H7 (cell line): ENCODE measurements around the gene SPTBN1. TPM values are rescaled to one million over a fixed set of nuclear protein-coding genes. Genes with fewer than 3 reads are reported as not detected.

Experiments
- DNase-seq: peaks from one replicate; pipeline ENCODE4 v3.0.0; 2012
- H3K27me3 ChIP-seq: 2 replicates; pipeline ENCODE4 v1.6.0; 2011; ENCODE audit warnings: mild to moderate bottlenecking, low read length; ENCODE audit not compliant: control insufficient read depth, insufficient read depth
- H3K36me3 ChIP-seq: replicated peaks from 2 replicates; pipeline ENCODE4 v1.5.1; 2011; ENCODE audit warnings: low read length; ENCODE audit not compliant: control insufficient read depth, insufficient read depth
- H3K4me3 ChIP-seq: 2 replicates; pipeline ENCODE4 v1.5.1; 2011; ENCODE audit warnings: low read depth, mild to moderate bottlenecking, control low read depth, low read length, moderate library complexity; ENCODE audit not compliant: insufficient read depth
- total RNA-seq: library from RNA; depleted of rRNA; stranded (reverse); fragments of >200 nt; shearing (Covaris generic); gene quantifications from 2 replicates; pipeline ENCODE4 v1.2.3, GENCODE V29; 2014

SPTBN1 gene
- total RNA-seq, 1 experiment from 2014 or later, result 100 TPM

- DNase-seq, result no peak
- Histone ChIP-seq H3K27me3 (no peaks in the 10 kb centered on the region), H3K4me3 (no peak overlapping the region), H3K36me3 (no peaks in the 10 kb centered on the region)
These were observed 91.0 kb downstream of the SPTBN1 start for GRCh38 chr2:54546923-54547720.

DNA sequence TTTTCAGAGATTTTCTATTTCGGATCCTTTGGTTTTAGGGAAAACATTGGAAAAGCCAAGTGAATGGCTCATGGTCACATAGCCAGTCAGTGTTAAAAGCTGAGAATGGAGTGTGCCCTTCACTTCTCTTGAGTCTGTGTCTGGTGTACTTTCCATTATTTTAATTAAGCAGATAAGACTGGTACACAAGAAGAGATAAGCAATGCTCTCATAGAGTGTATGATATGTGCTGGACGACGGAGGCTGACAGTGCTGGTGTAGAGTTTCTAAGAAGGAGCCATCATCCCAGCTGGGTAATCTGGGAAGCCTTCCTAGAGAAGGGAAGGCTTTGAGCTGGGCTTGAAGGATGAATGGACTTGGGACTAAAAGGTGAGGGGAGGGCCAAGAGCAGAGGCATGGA, 93.3 kb downstream of the SPTBN1 start:
- Histone ChIP-seq H3K27me3 (no peaks in the 10 kb centered on the region), H3K4me3 (no peak overlapping the region), H3K36me3 (no peaks in the 10 kb centered on the region)
- DNase-seq, result no peak

- Histone ChIP-seq H3K36me3 (no peaks in the 10 kb centered on the region), H3K27me3 (no peaks in the 10 kb centered on the region), H3K4me3 (no peak overlapping the region)
- DNase-seq, result no peak
These were observed 93.9 kb downstream of the SPTBN1 start for GRCh38 chr2:54549917-54550518.

DNA sequence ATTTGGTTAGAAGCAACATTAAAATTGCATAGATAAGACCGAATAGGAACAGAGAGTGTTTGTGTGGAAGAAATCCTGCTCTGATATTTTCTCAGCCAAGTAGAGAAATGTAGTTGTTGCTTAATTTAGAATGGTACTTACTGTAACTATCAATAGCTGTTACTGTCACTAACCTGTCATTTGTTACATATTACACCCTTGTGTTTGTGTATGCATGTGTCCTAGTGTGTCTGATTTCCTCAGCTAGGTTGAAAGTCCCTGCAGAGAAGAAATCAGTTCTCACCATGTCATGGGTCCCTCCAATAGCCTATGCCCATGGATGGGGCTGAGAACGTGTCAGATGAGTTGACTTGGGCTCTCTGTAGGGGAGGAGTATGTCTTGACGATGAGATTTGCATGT, 94.4 kb downstream of the SPTBN1 start:
- no peak for DNase-seq
- Histone ChIP-seq H3K27me3 (no peaks in the 10 kb centered on the region), H3K4me3 (no peak overlapping the region), H3K36me3 (no peaks in the 10 kb centered on the region)

GRCh38 chr2:54551123-54551756, 95.1 kb downstream of the SPTBN1 start:
- Histone ChIP-seq H3K36me3 (no peaks in the 10 kb centered on the region), H3K4me3 (no peak overlapping the region)
- peak; percentile 26 for DNase-seq

GRCh38 chr2:54553075-54553474, 96.9 kb downstream of the SPTBN1 start:
- no peaks in the 10 kb centered on the region for H3K36me3 ChIP-seq

More at GRCh38 chr2:54551123-54551756, 95.1 kb downstream of the SPTBN1 start:
- H3K27me3 ChIP-seq, result no peaks in the 10 kb centered on the region

DNA sequence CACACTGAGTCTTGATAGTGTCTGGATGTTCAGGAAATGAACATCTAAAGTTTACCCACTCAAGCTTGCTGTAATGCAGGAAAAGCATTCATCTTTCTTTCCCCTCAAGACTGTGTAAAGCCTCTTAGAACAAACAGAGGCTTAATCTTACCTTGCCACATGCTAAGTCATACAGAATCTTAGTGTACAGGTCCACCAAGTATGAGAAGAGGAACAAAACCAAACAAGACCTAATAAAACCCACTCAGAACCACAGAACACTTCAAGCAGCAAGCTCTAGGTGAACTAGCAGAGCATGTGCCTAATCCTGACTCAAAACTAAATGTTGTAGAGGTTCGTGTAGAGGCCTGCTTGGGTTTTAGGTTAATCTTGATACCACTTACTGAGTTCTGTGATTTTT, 97.6 kb downstream of the SPTBN1 start:
- Histone ChIP-seq H3K27me3 (no peaks in the 10 kb centered on the region), H3K36me3 (no peaks in the 10 kb centered on the region), H3K4me3 (no peak overlapping the region)
- no peak for DNase-seq

More at GRCh38 chr2:54553075-54553474, 96.9 kb downstream of the SPTBN1 start:
- no peaks in the 10 kb centered on the region for H3K27me3 ChIP-seq
- DNase-seq, result no peak
- no peak overlapping the region for H3K4me3 ChIP-seq

DNA sequence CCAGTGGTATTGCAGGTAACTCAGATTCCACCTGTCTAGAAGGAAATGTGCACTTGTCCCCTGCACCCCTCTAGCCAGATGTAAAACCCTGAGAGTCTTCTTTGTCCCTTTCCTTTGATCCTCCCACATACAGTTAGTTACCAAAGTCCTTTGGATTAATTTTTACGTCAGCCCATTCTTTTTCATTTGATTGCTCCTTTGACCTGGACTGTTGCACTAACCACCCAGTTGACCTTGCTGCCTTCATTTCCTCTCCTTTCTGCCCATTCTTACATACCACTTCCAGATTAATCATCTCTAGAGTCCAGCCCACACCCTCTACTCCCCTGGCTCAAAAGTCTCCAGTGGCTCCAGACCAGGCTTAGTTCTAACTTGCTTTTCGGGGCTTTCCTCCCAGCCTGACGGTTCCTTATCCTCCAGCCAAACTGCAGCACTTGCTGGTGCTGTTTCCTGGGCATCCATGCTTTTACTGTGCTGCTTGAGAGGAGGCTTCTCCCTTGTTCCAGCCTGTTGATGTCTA, 99.3 kb downstream of the SPTBN1 start:
- H3K27me3 ChIP-seq, result no peaks in the 10 kb centered on the region
- no peak for DNase-seq
- no peak overlapping the region for H3K4me3 ChIP-seq
- no peaks in the 10 kb centered on the region for H3K36me3 ChIP-seq

DNA sequence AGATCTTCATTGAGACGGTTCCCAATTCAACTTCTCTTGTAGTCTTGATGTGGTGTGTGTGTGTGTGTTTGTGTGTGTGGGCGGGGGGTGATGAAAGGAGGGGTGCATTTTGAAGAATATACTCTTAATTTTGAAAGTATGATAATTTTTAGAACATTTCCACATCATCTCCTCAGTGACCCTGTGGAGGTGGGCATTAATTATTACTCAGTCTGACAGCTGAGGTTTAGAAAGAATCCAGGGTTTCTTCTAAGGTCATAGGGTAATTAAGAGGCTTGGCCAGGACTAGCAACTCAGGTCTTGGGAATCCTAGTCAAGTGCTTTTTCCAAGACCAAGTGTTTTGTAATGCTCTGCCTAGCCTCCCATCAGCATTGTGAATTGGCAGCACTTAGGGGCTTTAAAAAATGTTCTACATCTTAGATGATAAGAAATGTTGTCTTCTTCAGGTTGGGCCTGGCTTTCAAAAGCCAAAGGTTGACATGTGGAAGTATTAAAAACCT, 100.5 kb downstream of the SPTBN1 start:
- DNase-seq, result no peak
- Histone ChIP-seq H3K27me3 (no peaks in the 10 kb centered on the region), H3K4me3 (no peak overlapping the region), H3K36me3 (no peaks in the 10 kb centered on the region)

DNA sequence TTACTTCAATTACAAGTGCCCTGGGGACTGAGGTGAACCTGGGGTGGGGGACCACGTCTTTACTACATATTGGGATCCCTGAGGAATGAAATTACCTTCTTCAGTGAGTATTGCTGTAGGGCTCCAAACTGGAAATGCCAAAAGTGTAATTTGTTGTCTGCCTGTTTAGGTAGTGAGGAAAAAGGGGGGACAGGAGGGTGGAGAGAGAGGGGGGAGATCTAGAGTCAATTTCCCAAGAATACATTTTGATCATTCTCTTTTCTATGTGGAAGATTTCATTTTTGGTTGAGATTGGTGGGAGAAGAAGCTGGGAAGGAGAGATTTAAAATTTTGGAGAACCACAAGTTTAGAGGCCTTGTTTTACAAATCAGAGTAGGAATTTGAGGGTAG, 101.1 kb downstream of the SPTBN1 start:
- Histone ChIP-seq H3K36me3 (no peaks in the 10 kb centered on the region), H3K4me3 (peak overlapping the region; percentile 91), H3K27me3 (no peaks in the 10 kb centered on the region)
- no peak for DNase-seq

GRCh38 chr2:54557601-54558187, 101.6 kb downstream of the SPTBN1 start:
- no peaks in the 10 kb centered on the region for H3K36me3 ChIP-seq
- no peak for DNase-seq
- no peaks in the 10 kb centered on the region for H3K27me3 ChIP-seq

GRCh38 chr2:54558188-54559005, 102.3 kb downstream of the SPTBN1 start:
- Histone ChIP-seq H3K27me3 (no peaks in the 10 kb centered on the region), H3K4me3 (peak overlapping the region; percentile 91), H3K36me3 (no peaks in the 10 kb centered on the region; the same call in 1 of the 2 replicates)
- DNase-seq, result peak; percentile 93

More at GRCh38 chr2:54557601-54558187, 101.6 kb downstream of the SPTBN1 start:
- H3K4me3 ChIP-seq, result peak overlapping the region; percentile 91

GRCh38 chr2:54559006-54559445, 102.9 kb downstream of the SPTBN1 start:
- peak; percentile 68 for DNase-seq
- Histone ChIP-seq H3K36me3 (no peaks in the 10 kb centered on the region; the same call in 1 of the 2 replicates), H3K4me3 (peak overlapping the region; percentile 91), H3K27me3 (no peaks in the 10 kb centered on the region)
